Measurements from ENCODE around the gene MAPK8IP2. TPM values are rescaled to one million over a fixed set of nuclear protein-coding genes. Genes with fewer than 3 reads are reported as not detected.

Gene MAPK8IP2
- total RNA-seq, 4 donors from 2014 or later: 1.3 to 2.9 (median 1.7) TPM

- 25 to 29% methylated on average over 2 of the region's 2 CpGs for WGBS, 2 donors
- Histone ChIP-seq H3K27ac (no peak overlapping the region), H3K36me3 (no peaks in the 10 kb centered on the region), H3K27me3 (peaks cover 0 to 93% (median 2%) of the 10 kb centered on the region in 4 donors), H3K4me1 (peaks cover 0 to 22% (median 13%) of the 10 kb centered on the region in 3 donors), H3K4me3 (no peak overlapping the region), H3K9me3 (no peaks in the 10 kb centered on the region)
- DNase-seq: no peak
- TF ChIP-seq, protein P1, sequence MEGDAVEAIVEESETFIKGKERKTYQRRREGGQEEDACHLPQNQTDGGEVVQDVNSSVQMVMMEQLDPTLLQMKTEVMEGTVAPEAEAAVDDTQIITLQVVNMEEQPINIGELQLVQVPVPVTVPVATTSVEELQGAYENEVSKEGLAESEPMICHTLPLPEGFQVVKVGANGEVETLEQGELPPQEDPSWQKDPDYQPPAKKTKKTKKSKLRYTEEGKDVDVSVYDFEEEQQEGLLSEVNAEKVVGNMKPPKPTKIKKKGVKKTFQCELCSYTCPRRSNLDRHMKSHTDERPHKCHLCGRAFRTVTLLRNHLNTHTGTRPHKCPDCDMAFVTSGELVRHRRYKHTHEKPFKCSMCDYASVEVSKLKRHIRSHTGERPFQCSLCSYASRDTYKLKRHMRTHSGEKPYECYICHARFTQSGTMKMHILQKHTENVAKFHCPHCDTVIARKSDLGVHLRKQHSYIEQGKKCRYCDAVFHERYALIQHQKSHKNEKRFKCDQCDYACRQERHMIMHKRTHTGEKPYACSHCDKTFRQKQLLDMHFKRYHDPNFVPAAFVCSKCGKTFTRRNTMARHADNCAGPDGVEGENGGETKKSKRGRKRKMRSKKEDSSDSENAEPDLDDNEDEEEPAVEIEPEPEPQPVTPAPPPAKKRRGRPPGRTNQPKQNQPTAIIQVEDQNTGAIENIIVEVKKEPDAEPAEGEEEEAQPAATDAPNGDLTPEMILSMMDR (IDR thresholded peaks at IDR 0.05): no peak
- TF ChIP-seq POLR2A (IDR thresholded peaks at IDR 0.05): no peak
- intact Hi-C loops (cut with DNase I): no loop called here
Measured at GRCh38 chr22:50602338-50602700, 1.7 kb downstream of the MAPK8IP2 start.

DNA sequence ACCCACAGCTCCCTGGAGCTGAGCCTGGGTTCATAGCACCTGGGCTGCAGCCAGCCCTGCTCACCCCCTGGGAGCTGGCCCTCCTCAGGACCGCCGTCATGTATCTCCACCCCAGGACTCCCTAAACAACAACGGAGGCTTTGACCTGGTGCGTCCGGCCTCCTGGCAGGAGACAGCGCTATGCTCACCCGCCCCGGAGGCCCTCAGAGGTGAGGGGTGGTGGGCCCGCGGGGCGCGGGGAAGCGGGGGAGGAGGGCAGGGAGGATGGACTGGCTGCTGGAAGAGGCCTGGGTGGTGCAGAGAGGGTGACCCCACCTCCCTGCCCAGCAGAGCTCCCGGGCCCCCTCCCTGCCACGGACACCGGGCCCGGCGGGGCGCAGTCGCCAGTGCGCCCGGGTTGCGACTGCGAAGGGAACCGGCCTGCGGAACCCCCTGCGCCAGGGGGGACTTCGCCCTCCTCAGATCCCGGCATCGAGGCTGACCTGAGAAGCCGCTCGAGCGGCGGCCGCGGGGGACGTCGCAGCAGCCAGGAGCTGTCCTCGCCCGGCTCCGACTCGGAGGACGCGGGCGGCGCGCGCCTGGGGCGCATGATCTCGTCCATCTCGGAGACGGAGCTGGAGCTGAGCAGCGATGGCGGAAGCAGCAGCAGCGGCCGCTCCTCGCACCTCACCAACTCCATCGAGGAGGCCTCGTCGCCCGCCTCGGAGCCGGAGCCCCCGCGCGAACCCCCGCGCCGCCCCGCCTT is 3.1 kb downstream of the MAPK8IP2 start:
- DNase-seq: no peak
- H3K4me1 ChIP-seq: peaks cover 0 to 22% (median 13%) of the 10 kb centered on the region in 3 donors
- intact Hi-C loops (cut with DNase I): no loop called here
- H3K36me3 ChIP-seq: no peaks in the 10 kb centered on the region
- no peak overlapping the region for H3K27ac ChIP-seq
- peaks cover 0 to 95% (median 2%) of the 10 kb centered on the region in 4 donors for H3K27me3 ChIP-seq
- H3K9me3 ChIP-seq: no peaks in the 10 kb centered on the region
- H3K4me3 ChIP-seq: no peak overlapping the region
- TF ChIP-seq, protein P1 (IDR thresholded peaks at IDR 0.05): no peak
- no peak for TF ChIP-seq POLR2A (IDR thresholded peaks at IDR 0.05)
- WGBS, 2 donors: no CpG with 5 or more reads among the region's 70 CpGs

DNA sequence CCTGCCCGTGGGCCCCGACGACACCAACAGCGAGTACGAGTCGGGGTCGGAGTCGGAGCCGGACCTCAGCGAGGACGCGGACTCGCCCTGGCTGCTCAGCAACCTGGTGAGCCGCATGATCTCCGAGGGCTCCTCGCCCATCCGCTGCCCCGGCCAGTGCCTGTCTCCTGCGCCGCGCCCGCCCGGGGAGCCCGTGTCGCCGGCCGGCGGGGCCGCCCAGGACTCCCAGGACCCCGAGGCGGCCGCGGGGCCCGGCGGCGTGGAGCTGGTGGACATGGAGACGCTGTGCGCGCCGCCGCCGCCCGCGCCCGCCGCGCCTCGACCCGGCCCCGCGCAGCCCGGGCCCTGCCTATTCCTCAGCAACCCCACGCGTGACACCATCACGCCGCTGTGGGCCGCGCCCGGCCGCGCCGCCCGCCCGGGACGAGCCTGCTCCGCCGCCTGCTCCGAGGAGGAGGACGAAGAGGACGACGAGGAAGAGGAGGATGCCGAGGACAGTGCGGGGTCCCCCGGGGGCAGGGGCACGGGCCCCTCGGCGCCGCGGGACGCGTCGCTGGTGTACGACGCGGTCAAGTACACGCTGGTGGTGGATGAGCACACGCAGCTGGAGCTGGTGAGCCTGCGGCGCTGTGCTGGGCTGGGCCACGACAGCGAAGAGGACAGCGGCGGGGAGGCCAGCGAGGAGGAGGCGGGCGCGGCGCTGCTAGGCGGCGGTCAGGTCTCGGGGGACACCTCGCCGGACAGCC is 3.8 kb downstream of the MAPK8IP2 start:
- H3K27me3 ChIP-seq: peaks cover 0 to 88% (median 2%) of the 10 kb centered on the region in 4 donors
- peaks cover 0 to 22% (median 13%) of the 10 kb centered on the region in 3 donors for H3K4me1 ChIP-seq
- 75 to 84% methylated on average over 31 to 37 of the region's 103 CpGs for WGBS, 2 donors
- TF ChIP-seq, protein P1 (IDR thresholded peaks at IDR 0.05): no peak
- no peak for TF ChIP-seq POLR2A (IDR thresholded peaks at IDR 0.05)
- intact Hi-C loops (cut with DNase I): no loop called here
- no peaks in the 10 kb centered on the region for H3K36me3 ChIP-seq
- H3K9me3 ChIP-seq: no peaks in the 10 kb centered on the region
- no peak overlapping the region for H3K4me3 ChIP-seq
- DNase-seq: no peak
- no peak overlapping the region for H3K27ac ChIP-seq

GRCh38 chr22:50605002-50605612 is 4.5 kb downstream of the MAPK8IP2 start:
- H3K9me3 ChIP-seq: no peaks in the 10 kb centered on the region
- no peaks in the 10 kb centered on the region for H3K36me3 ChIP-seq
- peaks cover 0 to 16% (median 12%) of the 10 kb centered on the region in 3 donors for H3K4me1 ChIP-seq
- TF ChIP-seq, protein P1 (IDR thresholded peaks at IDR 0.05): no peak
- TF ChIP-seq POLR2A (IDR thresholded peaks at IDR 0.05): no peak
- 88% methylated on average over 2 of the region's 23 CpGs; no CpG with 5 or more reads in 1 of the 2 donors for WGBS, 2 donors
- no peak for DNase-seq
- H3K4me3 ChIP-seq: no peak overlapping the region
- intact Hi-C loops (cut with DNase I): no loop called here
- peaks cover 0 to 88% (median 2%) of the 10 kb centered on the region in 4 donors for H3K27me3 ChIP-seq
- no peak overlapping the region for H3K27ac ChIP-seq

Data from esophagus squamous epithelium (tissue), 5 donors.